Activated CD4-positive, CD25-positive, alpha-beta regulatory T cell treated with anti-CD3 and anti-CD28 coated beads, Interleukin-2, amount 50 U/mL, for 16 hours (primary cell): ENCODE results near the gene ARHGEF6.
A peak's percentile ranks its signal among the peaks of the same experiment; 100 is the strongest.

Experiments
- DNase-seq: peaks from one replicate; pipeline ENCODE4 v3.0.0-alpha.2; 2020; ENCODE audit warnings: low read depth, low spot score

Gene ARHGEF6

DNA sequence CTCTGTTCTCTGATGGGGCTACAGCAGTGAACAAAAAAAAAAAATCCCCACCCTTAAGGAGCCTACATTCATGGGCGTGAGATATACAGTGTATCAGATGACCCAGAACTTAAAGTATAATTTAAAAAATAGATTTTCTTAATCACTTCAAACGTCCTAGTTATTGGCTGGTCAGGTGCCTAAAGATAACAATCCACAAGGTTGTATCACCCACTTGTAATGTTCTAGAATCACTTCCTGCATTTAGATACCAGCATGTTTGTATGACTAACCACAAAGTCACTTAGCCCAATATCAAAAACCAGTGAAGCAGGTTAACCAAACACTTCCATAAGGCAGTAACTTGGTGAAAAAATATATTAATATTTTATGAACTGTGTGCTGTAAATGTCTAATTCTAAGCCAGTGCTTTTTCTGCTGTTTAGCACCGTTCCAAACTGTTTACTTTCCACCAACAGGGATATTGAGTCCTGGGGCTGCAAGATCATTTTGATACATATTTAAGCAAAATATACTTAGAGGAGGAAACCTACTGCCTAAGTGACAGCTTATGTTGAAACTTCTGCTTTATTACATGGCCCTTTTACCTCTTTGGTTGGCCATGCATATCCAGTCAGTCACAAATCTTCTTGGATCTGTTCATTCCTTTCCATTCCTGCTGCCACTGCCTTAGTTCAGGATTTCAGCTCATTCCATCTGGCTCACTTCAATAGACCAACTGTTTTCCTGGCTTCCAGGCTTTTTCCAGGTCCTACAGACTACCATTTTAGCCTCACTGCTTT lies 89.5 kb downstream of the ARHGEF6 start:
- DNase-seq: no peak

DNA sequence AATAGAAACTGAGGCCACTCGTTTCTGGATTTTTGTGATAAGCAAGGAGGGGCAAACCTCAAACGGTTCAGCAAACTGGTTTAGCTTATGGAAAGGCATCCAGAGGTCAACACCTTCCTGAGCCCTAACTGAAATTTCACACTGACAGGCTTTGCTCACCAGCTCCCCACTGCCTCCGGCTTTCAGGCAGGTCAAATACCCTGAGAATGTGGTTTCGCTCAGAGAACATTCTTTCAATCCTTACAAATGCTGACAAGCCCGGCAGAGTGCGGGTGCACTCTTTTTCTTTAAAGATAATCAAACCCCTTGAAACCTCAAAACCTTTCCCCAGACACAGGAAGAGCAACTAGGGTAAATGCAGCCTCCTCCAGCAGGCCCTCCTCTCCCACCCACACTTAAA lies 91.3 kb downstream of the ARHGEF6 start:
- DNase-seq: no peak

GRCh38 chrX:136687457-136687856 lies 93.3 kb downstream of the ARHGEF6 start:
- DNase-seq: peak; percentile 23

DNA sequence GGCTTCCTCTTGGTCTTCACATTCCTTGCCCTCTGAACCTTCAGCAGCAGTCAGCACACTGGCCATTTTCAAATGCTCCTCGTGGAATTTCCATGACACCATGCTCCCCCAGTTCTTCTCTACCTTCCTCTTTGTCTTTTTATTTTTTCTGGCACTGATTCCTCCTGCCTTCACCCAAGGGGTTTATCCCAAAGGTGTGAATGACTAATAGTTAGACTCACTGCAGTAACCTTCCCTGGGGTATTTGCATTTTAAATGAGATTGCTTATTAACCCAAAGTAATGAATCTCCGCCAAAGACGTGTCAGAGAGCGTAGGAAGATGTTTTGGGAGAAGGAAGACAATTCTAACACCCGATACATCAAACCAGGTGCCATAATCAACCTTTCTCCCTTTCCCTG lies 96.6 kb downstream of the ARHGEF6 start:
- no peak for DNase-seq

GRCh38 chrX:136679531-136679930 lies 101.2 kb downstream of the ARHGEF6 start:
- DNase-seq: no peak

DNA sequence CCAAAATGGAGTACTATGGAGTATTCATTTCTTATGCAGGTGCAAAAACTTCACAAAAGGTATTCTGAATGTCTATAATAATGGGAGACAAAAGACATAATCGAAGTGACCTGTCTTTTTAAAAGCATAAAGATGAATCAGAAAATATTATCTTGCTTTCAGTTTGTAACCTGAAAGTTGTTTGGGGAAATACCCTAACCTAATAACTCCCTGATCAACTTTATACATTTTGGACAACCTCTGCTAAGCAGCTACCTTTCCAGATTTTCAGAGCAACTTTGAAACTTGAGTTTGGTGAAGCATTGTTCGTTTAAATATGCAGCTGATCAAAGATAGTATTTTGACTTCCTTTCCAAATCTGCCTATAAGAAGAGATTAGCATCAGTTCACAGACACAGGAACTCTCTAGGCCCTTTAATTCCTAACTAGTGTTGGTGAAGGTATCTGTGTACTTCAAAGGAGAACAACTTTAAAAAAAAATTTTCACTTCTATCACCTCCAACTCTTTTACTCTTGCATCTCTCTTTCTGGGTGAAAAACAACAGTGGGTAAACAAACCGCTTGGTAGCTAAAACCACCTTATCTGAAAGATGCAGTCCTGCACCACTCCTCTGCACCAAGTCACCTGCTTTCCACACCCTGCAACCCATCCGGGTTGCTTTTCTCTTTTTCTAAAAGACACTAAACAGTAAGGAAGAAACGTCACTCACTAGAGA lies 106.3 kb downstream of the ARHGEF6 start:
- DNase-seq: no peak

DNA sequence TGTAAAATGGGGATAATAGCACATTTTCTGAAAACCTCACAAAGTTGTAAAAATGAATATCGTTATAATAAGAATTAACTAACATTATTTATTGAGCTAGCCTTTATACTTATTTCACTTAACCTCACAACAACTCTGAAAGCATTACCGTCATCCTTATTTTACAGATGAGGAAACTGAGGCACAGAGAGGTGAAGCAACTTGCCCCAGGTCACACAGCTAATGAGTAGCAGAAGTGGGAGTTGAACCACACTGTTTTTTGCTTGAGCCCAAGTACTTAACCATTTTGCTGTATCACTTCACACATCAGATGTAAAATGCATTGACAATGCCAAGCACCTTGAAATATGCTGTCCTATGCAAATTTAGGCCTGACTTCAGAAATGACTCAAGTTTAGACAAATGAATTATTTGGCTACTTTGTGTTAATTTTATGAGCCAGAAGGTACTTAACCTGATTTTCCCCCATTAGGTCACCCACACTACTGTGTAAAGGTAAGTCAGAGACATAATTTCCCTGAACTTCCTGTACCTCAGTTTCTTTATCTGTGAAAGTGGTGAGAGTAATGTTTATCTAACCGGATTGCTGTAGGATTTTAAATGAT lies 109.6 kb downstream of the ARHGEF6 start:
- no peak for DNase-seq

GRCh38 chrX:136667446-136668168 lies 113.1 kb downstream of the ARHGEF6 start:
- DNase-seq: no peak

- DNase-seq: no peak
Measured at GRCh38 chrX:136666088-136666487, 114.6 kb downstream of the ARHGEF6 start.

GRCh38 chrX:136665258-136665900 lies 115.4 kb downstream of the ARHGEF6 start:
- DNase-seq: no peak

- DNase-seq: no peak
Measured at GRCh38 chrX:136662976-136663375, 117.8 kb downstream of the ARHGEF6 start.

- no peak for DNase-seq
Measured at GRCh38 chrX:136662104-136662503, 118.6 kb downstream of the ARHGEF6 start.

DNA sequence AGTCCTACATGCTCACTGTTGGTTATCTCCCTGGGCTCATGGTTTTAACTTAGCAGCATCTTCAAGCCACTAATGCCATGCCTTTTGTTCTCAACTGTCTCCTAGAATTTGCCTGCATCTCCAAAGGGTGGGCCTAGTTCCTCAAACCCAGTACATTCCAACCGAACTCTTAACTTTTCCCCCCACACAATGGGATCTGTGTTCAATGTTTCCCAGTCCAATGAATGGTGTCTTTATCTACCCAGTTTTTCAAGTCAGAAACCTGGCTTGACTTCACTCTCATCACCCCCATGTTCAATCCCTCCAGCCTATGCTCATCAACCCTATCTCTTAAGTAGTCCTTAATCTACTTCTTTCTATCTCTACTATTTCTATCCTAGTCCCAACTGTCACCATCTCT lies 119.8 kb downstream of the ARHGEF6 start:
- no peak for DNase-seq

DNA sequence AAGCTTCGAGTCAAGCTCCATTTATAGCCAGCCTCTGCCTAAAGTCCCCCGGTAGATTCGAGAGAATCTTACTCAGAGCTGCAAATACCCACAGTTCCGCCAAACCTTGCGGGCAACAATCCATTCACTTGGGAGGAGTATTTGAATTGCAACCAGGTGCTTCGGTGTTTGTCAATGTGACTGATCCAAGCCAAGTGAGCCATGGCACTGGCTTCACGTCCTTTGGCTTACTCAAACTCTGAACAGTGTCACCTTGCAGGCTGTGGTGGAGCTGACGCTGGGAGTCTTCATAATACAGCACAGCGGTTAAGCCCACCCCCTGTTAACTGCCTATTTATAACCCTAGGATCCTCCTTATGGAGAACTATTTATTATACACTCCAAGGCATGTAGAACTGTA lies 121.6 kb downstream of the ARHGEF6 start:
- DNase-seq: no peak

DNA sequence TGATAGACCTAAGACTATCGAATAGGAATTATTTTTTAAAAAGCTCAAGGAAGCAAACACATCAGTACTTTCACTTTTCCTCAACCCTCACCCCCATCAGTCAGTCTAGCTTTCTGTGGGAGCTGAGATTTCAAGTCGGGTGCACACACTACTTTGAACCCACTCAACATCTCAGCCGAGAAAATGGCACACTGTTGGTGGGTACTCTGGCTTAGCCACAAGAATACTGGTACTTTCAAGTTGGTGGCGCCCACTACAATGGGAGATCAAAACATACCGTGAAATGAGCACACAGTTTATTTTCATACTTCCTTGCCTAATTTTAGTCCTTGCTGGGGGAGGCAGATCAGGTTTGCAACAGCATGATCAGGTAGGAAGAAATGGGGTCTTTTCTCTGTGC lies 122.6 kb downstream of the ARHGEF6 start:
- DNase-seq: no peak

DNA sequence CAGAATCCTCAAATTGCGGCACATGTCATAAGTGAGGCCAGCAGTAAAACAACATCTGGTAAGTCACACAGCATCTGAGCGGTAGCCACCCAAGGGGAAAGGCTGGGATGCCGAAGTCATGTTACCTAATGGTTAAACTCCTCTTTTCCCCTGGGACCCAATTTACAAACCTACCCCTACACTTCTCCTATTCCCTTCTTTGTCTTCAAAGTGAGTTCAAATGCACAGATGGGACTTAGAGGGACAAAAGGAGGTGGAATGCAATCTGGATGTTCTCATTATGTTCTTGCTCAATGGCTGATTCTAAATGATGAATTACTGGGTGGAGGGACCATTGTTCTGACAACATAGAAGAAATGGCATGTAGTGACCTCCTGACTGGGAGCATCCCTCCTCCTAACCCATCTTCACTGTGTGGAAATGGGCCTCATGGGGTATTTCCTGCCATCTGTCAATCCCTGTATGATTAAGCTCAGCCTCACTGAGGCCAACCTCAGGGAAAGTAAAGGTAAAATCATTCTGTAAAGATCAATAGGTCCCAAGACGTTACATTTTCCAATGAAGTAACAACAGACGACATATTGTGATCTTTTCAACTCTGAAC lies 124.3 kb downstream of the ARHGEF6 start:
- DNase-seq: no peak

DNA sequence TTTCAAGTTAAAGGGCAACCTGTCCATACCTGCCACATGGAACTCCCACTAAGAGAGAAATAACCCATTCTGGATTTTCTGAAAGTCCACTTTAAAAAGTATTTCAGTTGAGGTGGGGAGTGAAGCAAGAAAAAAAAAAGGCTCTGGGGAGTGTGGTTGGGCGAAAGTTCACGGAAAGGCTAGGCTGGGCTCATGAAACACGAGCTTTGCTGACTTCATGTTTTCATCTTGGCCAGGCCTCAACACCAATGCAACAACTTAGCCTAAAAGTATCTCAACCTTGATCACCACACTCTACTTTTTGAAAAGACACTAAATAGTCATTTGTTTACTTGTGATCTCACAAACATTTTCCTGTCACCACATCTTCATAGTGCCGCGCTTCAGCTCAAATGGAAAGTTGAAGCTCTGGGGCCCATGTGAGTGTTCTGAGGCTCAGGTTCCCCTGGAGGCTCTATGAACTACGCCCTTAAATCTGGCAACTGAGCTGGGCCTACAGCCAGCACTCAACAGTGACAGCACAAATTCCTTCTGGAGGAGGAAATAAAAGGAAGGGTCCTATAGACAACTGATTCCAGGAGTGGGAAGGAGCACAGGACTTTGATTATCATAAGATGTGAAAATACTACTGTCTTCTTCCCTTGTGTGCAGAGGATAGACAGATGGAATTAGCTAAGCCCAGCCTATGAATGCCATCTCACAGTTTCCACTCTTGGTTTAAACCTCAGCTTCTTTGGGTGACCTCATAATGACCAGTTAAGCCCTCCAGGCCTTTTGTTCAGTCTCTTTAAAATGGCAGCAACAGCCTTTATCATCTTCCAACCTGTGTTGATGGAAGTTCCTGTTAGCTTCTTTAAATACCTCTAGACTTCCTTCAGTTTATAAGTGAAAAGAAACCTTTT lies 127.7 kb downstream of the ARHGEF6 start:
- DNase-seq: no peak

DNA sequence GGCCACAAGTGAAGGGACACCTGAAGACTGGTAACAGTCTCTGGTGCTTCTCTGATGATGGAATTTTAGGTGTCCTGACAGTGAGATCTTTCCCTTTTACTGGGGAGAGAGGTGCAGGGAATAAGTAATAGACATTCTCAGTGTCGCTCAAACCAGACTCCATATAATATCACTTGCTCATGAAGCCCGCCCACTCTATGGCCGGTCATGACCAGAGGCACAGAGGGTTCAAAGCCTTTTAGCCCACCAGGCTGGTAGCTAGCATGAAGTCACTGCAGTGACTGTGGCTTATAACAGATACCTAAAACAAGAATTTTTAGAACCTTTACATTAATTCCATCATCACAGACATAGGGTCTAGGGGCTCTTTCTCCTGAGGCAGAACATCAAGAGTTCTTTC lies 129.9 kb downstream of the ARHGEF6 start:
- DNase-seq: no peak

DNA sequence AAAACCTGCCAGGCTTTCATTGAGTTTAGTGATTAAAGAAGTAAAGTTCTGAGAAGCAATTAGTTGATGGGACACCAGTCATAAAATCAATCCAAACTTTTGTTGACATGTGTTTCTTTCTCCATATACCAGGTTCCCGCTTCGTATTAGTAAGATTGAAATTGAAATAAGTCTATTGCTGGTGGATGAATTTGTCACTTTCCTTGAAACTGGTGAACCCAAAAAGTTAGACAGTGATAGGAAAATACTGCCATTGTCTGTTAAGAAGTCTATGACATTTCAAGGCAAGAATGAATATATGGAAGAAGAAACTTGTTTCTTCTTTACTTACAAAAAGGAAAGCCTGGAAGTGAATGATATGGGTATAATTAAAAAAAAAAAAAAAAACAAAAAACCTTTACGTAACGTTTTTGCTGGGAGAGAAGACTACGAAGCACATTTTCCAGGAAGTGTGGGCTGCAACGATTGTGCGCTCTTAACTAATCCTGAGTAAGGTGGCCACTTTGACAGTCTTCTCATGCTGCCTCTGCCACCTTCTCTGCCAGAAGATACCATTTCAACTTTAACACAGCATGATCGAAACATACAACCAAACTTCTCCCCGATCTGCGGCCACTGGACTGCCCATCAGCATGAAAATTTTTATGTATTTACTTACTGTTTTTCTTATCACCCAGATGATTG lies 132.9 kb downstream of the ARHGEF6 start, which contains the start of gene CD40LG:
Gene CD40LG (plus strand): TSS at position 482 of the 684 bp plus-strand sequence. CDS start 91 bp downstream, at position 573.
- DNase-seq: no peak
